Neuronal stem cell (in vitro differentiated cells): ENCODE data around the gene PC.

ENCODE experiments used
- DNase-seq: peaks from one replicate; pipeline ENCODE4 v3.0.0-alpha.2; 2013; ENCODE audit warnings: low spot score
- H2AFZ ChIP-seq: one replicate; pipeline ENCODE4 v1.6.1; 2013; ENCODE audit warnings: mild to moderate bottlenecking, low read length, inconsistent platforms
- H2AK5ac ChIP-seq: 2 replicates; pipeline ENCODE4 v1.6.1; 2013; ENCODE audit warnings: low read depth, mild to moderate bottlenecking, inconsistent platforms, low read length, moderate library complexity, mixed read lengths
- H2BK120ac ChIP-seq: 2 replicates; pipeline ENCODE4 v1.6.1; 2013; ENCODE audit warnings: low read depth, mild to moderate bottlenecking, inconsistent platforms, low read length, moderate library complexity, mixed read lengths
- H2BK12ac ChIP-seq: one replicate; pipeline ENCODE4 v1.6.1; 2013; ENCODE audit warnings: low read length, inconsistent platforms
- H2BK15ac ChIP-seq: 2 replicates; pipeline ENCODE4 v1.6.1; 2013; ENCODE audit warnings: mild to moderate bottlenecking, low read length, inconsistent platforms, mixed read lengths
- H2BK5ac ChIP-seq: one replicate; pipeline ENCODE4 v1.6.1; 2013; ENCODE audit warnings: inconsistent platforms, mild to moderate bottlenecking, low read length, moderate library complexity
- H3K14ac ChIP-seq: one replicate; pipeline ENCODE4 v1.6.1; 2013; ENCODE audit warnings: low read length, inconsistent platforms
- H3K18ac ChIP-seq: 2 replicates; pipeline ENCODE4 v1.6.1; 2013; ENCODE audit warnings: low read length, inconsistent platforms
- H3K23ac ChIP-seq: 2 replicates; pipeline ENCODE4 v1.6.1; 2013; ENCODE audit warnings: low read depth, mild to moderate bottlenecking, mixed read lengths, low read length, inconsistent platforms; ENCODE audit not compliant: poor library complexity
- H3K27ac ChIP-seq: replicated peaks from 3 replicates; pipeline ENCODE4 v1.5.1; 2013; ENCODE audit warnings: low read length, inconsistent platforms
- H3K27me3 ChIP-seq, 3 experiments: 2 replicates each; pipeline ENCODE4 v1.6.1; 2013; ENCODE audit warnings: low read length in 3 of 3, mild to moderate bottlenecking in 2 of 3, inconsistent platforms in 1 of 3, low read depth in 1 of 3, mixed read lengths in 1 of 3, moderate library complexity in 1 of 3; ENCODE audit not compliant: control insufficient read depth in 3 of 3, insufficient read depth in 3 of 3
- H3K36me3 ChIP-seq, 2 donors: replicated peaks in 1 of 2; 2 replicates each; pipeline ENCODE4 v1.6.1; 2013; ENCODE audit warnings: low read length in 2 of 2; ENCODE audit not compliant: control insufficient read depth in 2 of 2, insufficient read depth in 2 of 2
- H3K4ac ChIP-seq: 2 replicates; pipeline ENCODE4 v1.6.1; 2013; ENCODE audit warnings: inconsistent platforms, mild to moderate bottlenecking, low read length, moderate library complexity
- H3K4me1 ChIP-seq, 2 donors: 1 replicate in 1 of 2; 2 replicates in 1 of 2; pipeline ENCODE4 v1.6.1; 2013; ENCODE audit warnings: low read length in 2 of 2, low read depth in 1 of 2; ENCODE audit not compliant: control insufficient read depth in 2 of 2, insufficient read depth in 1 of 2
- H3K4me2 ChIP-seq: one replicate; pipeline ENCODE4 v1.6.1; 2013; ENCODE audit warnings: mild to moderate bottlenecking, low read length, inconsistent platforms; ENCODE audit not compliant: insufficient read depth, poor library complexity, severe bottlenecking
- H3K4me3 ChIP-seq, 2 donors: 2 replicates each; pipeline ENCODE4 v1.5.1; 2013; ENCODE audit warnings: low read length in 2 of 2, mild to moderate bottlenecking in 2 of 2, inconsistent platforms in 1 of 2, moderate library complexity in 1 of 2
- H3K79me1 ChIP-seq: one replicate; pipeline ENCODE4 v1.6.1; 2013; ENCODE audit warnings: low read depth, mild to moderate bottlenecking, inconsistent platforms, low read length, moderate library complexity
- H3K9ac ChIP-seq: one replicate; pipeline ENCODE4 v1.6.1; 2013; ENCODE audit warnings: mild to moderate bottlenecking, low read depth, low read length, inconsistent platforms; ENCODE audit not compliant: poor library complexity
- H3K9me3 ChIP-seq, 2 donors: replicated peaks in 1 of 2; 2 replicates each; pipeline versions ENCODE3 to v1.6.1; 2013; ENCODE audit warnings: low read length in 2 of 2, mild to moderate bottlenecking in 2 of 2, inconsistent platforms in 1 of 2, low read depth in 1 of 2, mixed read lengths in 1 of 2, moderate library complexity in 1 of 2; ENCODE audit not compliant: control insufficient read depth in 2 of 2, insufficient read depth in 1 of 2
- H4K8ac ChIP-seq: one replicate; pipeline ENCODE4 v1.6.1; 2013; ENCODE audit warnings: low read depth, mild to moderate bottlenecking, inconsistent platforms, low read length, moderate library complexity
- H4K91ac ChIP-seq: one replicate; pipeline ENCODE4 v1.6.1; 2013; ENCODE audit warnings: low read length, low read depth, mild to moderate bottlenecking, inconsistent platforms; ENCODE audit not compliant: poor library complexity
- WGBS, 2 donors: extraction: QIAGEN DNeasy Blood & Tissue Kit; methylation state at CpG; one replicate each; pipeline ENCODE4 v1.1.7; 2013; ENCODE audit warnings: missing lambda C conversion rate in 2 of 2, mixed read lengths in 1 of 2; ENCODE audit not compliant: insufficient read length in 2 of 2, insufficient replicate concordance in 1 of 2; ENCODE audit errors: extremely low coverage in 2 of 2; 5-methylcytosine and 5-hydroxymethylcytosine counted together

The PC gene

DNA sequence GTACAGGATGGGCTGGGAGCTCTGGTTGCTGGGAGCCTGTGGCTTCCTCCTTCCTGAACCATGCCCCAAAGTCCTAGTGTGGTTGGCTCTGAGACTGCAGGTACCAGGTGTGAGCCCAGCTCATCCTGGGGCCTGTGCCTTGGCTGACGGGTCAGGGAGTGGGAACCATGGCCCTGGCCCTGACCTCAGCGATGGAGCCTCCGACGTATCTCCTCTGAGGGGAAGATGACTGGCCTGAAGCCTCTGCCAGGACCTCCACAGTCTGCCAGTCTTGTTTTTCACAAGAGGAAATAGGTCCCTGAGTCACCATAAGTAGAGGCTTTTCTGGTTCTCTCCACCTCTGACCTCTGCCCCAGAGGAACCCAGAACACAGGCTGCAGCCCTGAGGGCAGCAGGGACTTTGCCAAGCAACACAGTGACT lies 111.5 kb downstream of the PC start:
- Histone ChIP-seq H3K27me3 (no peaks in the 10 kb centered on the region), H3K9ac (peak overlapping the region; percentile 21), H2AK5ac (no peak overlapping the region), H3K9me3 (no peaks in the 10 kb centered on the region), H3K23ac (peak overlapping the region; percentile 68), H3K79me1 (peaks cover 20% of the 10 kb centered on the region), H3K4me3 (no peak overlapping the region), H2BK5ac (no peak overlapping the region), H3K27ac (no peak overlapping the region), H3K14ac (no peak overlapping the region), H2BK120ac (no peak overlapping the region), H4K91ac (no peak overlapping the region), H3K36me3 (peaks cover 33 to 55% of the 10 kb centered on the region in 2 donors), H2AFZ (no peak overlapping the region), H3K18ac (no peak overlapping the region), H3K4ac (no peak overlapping the region), H3K4me1 (peaks cover 7 to 9% of the 10 kb centered on the region in 2 donors), H2BK12ac (no peak overlapping the region), H2BK15ac (no peak overlapping the region), H4K8ac (no peak overlapping the region), H3K4me2 (no peak overlapping the region)
- DNase-seq: no peak
- no CpG with 5 or more reads among the region's 4 CpGs for WGBS, 2 donors

DNA sequence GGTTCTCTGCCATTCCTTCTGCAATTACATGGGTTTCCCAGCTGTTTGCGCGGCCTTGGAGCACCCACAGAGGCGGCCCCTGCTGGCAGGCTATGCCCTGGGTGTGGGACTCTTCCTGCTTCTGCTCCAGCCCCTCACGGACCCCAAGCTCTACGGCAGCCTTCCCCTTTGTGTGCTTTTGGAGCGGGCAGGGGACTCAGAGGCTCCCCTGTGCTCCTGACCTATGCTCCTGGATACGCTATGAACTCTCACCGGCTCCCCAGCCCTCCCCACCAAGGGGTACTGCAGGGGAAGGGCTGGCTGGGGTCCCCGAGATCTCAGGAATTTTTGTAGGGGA lies 112.3 kb downstream of the PC start:
- no peak overlapping the region for H2AK5ac ChIP-seq
- peaks cover 33 to 60% of the 10 kb centered on the region in 2 donors for H3K36me3 ChIP-seq
- H3K4ac ChIP-seq: no peak overlapping the region
- no peak overlapping the region for H3K4me3 ChIP-seq
- no CpG with 5 or more reads among the region's 9 CpGs for WGBS, 2 donors
- H2BK12ac ChIP-seq: no peak overlapping the region
- no peak overlapping the region for H3K9ac ChIP-seq
- no peak overlapping the region for H3K27ac ChIP-seq
- no peak overlapping the region for H2BK15ac ChIP-seq
- H3K9me3 ChIP-seq: no peaks in the 10 kb centered on the region
- H4K8ac ChIP-seq: no peak overlapping the region
- DNase-seq: no peak
- H3K4me2 ChIP-seq: no peak overlapping the region
- H2BK120ac ChIP-seq: no peak overlapping the region
- no peak overlapping the region for H2AFZ ChIP-seq
- no peak overlapping the region for H2BK5ac ChIP-seq
- H3K14ac ChIP-seq: no peak overlapping the region
- H3K79me1 ChIP-seq: peaks cover 19% of the 10 kb centered on the region
- H3K18ac ChIP-seq: no peak overlapping the region
- H3K4me1 ChIP-seq: peaks cover 7 to 9% of the 10 kb centered on the region in 2 donors
- H3K27me3 ChIP-seq: no peaks in the 10 kb centered on the region
- no peak overlapping the region for H4K91ac ChIP-seq
- H3K23ac ChIP-seq: no peak overlapping the region

DNA sequence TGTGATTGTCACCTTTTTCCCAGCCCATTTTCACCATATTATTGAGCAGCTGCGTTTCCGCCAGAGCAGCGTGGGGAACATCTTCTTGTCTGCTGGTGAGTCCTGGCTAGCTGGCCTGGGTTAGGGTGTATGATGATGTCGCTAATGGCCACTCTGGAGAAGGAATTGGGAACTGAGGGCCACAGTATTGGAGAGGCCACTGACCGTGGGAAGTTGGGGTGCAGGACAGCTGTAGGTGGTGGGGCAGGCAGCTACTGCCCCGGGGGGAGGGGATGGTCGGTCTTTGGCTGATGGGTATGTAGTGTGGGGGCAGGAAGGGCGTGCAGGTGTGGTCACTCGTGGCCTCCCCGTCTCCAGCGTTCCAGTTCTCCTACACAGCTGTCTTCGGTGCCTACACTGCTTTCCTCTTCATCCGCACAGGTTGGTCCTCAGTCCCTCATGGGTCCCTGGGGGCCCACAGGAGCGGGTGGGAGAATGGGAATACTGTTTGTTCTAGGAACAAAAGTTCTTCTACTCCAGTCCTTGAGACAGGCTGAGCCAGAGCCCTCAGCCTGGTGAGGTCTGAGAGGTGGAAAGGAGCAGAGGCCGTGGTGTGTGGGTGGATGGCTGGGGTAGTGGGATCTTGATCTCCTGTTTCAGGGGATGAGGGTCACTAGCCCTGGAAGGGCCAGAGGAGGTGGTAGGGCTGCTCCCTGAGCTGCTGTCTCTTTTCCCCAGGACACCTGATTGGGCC lies 112.9 kb downstream of the PC start:
- no CpG with 5 or more reads among the region's 15 CpGs for WGBS, 2 donors

DNA sequence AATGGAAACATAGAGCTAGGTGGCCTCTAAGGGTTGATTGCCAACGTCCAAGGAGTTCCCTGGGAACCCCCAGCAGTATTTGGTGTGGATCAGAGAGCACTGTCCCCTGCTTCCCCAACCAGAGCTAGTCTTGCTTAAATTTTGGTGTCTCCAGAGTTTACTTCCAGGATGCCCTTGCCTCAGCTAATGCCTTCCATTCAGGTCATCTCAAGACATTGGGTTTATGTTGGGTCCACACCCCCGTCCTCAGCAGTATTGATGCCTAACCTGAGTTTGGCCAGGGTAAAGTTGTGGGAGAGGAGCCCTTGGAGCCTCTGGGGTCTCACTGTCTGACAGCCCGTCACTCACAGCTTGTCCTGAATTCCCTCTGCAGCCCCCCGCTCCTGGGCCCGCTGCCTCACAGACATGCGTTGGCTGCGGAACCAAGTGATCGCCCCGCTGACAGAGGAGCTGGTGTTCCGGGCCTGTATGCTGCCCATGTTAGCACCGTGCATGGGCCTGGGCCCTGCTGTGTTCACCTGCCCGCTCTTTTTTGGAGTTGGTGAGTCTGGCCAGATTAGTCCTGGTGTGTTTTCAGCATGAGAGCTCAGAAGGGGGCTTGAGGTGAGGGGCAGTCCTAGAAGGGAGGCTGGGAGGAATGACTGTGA lies 113.6 kb downstream of the PC start:
- H2BK15ac ChIP-seq: no peak overlapping the region

More for the DNA sequence above, 112.9 kb downstream of the PC start:
- Histone ChIP-seq H3K14ac (no peak overlapping the region), H3K36me3 (peaks cover 35 to 63% of the 10 kb centered on the region in 2 donors), H3K4me1 (peaks cover 7 to 9% of the 10 kb centered on the region in 2 donors), H2AFZ (no peak overlapping the region), H3K23ac (no peak overlapping the region), H3K27ac (no peak overlapping the region), H3K4ac (no peak overlapping the region), H3K4me2 (no peak overlapping the region), H3K79me1 (peaks cover 18% of the 10 kb centered on the region), H2BK5ac (no peak overlapping the region), H3K4me3 (peak overlapping the region in 1 of 2 donors; percentile 90), H3K18ac (no peak overlapping the region), H3K9me3 (no peaks in the 10 kb centered on the region), H2BK15ac (no peak overlapping the region), H3K27me3 (no peaks in the 10 kb centered on the region), H2BK120ac (no peak overlapping the region), H3K9ac (peak overlapping the region; percentile 76), H4K91ac (no peak overlapping the region), H2BK12ac (no peak overlapping the region), H4K8ac (no peak overlapping the region), H2AK5ac (no peak overlapping the region)
- DNase-seq: no peak

More for the DNA sequence above, 113.6 kb downstream of the PC start:
- no peak overlapping the region for H3K14ac ChIP-seq
- no peaks in the 10 kb centered on the region for H3K9me3 ChIP-seq
- H4K8ac ChIP-seq: no peak overlapping the region
- no peak overlapping the region for H4K91ac ChIP-seq
- no peak overlapping the region for H2BK12ac ChIP-seq
- DNase-seq: no peak
- no peak overlapping the region for H2AK5ac ChIP-seq
- no CpG with 5 or more reads among the region's 12 CpGs for WGBS, 2 donors
- peaks cover 7 to 9% of the 10 kb centered on the region in 2 donors for H3K4me1 ChIP-seq
- H3K27me3 ChIP-seq: no peaks in the 10 kb centered on the region
- H3K4me2 ChIP-seq: peak overlapping the region; percentile 84
- peaks cover 35 to 68% of the 10 kb centered on the region in 2 donors for H3K36me3 ChIP-seq
- H3K27ac ChIP-seq: no peak overlapping the region
- H3K79me1 ChIP-seq: peaks cover 18% of the 10 kb centered on the region
- no peak overlapping the region for H3K23ac ChIP-seq
- no peak overlapping the region for H2BK120ac ChIP-seq
- H2BK5ac ChIP-seq: peak overlapping the region; percentile 87
- no peak overlapping the region for H3K4ac ChIP-seq
- H3K18ac ChIP-seq: no peak overlapping the region
- H2AFZ ChIP-seq: no peak overlapping the region
- no peak overlapping the region for H3K9ac ChIP-seq
- H3K4me3 ChIP-seq: peak overlapping the region in 1 of 2 donors; percentile 90
